HG02870 (cell line): ENCODE data around the gene TIPIN.
"Not testable (repeated sequence)": the region's sequence is repeated elsewhere in the genome, so short reads cannot be mapped to it uniquely, and the experiment has no call there.

Experiments
- ATAC-seq: cut with Tn5 transposase; IDR thresholded peaks from one replicate; pipeline ENCODE4 v1.9.1; 2021; ENCODE audit warnings: mild to moderate bottlenecking, moderate library complexity; ENCODE audit not compliant: unreplicated experiment

Gene TIPIN

GRCh38 chr15:66386204-66387123 is 30.0 kb upstream of the TIPIN start, which contains the start of gene MAP2K1:
MAP2K1 (plus strand) TSS chr15:66386912; CDS start chr15:66387348, 436 bp downstream.
- peak; percentile 70 for ATAC-seq

- not testable (repeated sequence) for ATAC-seq
Measured at GRCh38 chr15:66381376-66381775, 24.9 kb upstream of the TIPIN start.

- ATAC-seq: no peak
Measured at GRCh38 chr15:66378814-66379430, 22.4 kb upstream of the TIPIN start.

GRCh38 chr15:66374179-66374578 is 17.7 kb upstream of the TIPIN start:
- no peak for ATAC-seq

- ATAC-seq: no peak
Measured at GRCh38 chr15:66369773-66370651, 13.5 kb upstream of the TIPIN start.

GRCh38 chr15:66364944-66365528 is 8.6 kb upstream of the TIPIN start:
- ATAC-seq: no peak

GRCh38 chr15:66362776-66363175 is 6.3 kb upstream of the TIPIN start:
- ATAC-seq: no peak

- ATAC-seq: not testable (repeated sequence)
Measured at GRCh38 chr15:66361745-66362460, 5.4 kb upstream of the TIPIN start.

GRCh38 chr15:66359740-66360139 is 3.3 kb upstream of the TIPIN start:
- no peak for ATAC-seq

- ATAC-seq: no peak
Measured at GRCh38 chr15:66356077-66356358, 467 bp downstream of the TIPIN start.

- not testable (repeated sequence) for ATAC-seq
Measured at GRCh38 chr15:66348530-66348929, 8.0 kb downstream of the TIPIN start.

GRCh38 chr15:66328771-66329170 is 27.7 kb downstream of the TIPIN start:
- no peak for ATAC-seq

GRCh38 chr15:66327736-66328135 is 28.7 kb downstream of the TIPIN start:
- ATAC-seq: no peak

GRCh38 chr15:66326051-66326450 is 30.4 kb downstream of the TIPIN start:
- ATAC-seq: no peak

- no peak for ATAC-seq
Measured at GRCh38 chr15:66323312-66323928, 33.1 kb downstream of the TIPIN start.

- ATAC-seq: no peak
Measured at GRCh38 chr15:66312144-66312543, 44.3 kb downstream of the TIPIN start.

- ATAC-seq: no peak
Measured at GRCh38 chr15:66310786-66311185, 45.7 kb downstream of the TIPIN start.

- ATAC-seq: no peak
Measured at GRCh38 chr15:66309828-66310227, 46.7 kb downstream of the TIPIN start.

GRCh38 chr15:66308531-66308930 is 48.0 kb downstream of the TIPIN start:
- no peak for ATAC-seq

- ATAC-seq: no peak
Measured at GRCh38 chr15:66306381-66306780, 50.1 kb downstream of the TIPIN start.
